Smooth muscle cell (in vitro differentiated cells): ENCODE data around the gene OVCH1. TPM values are rescaled to one million over a fixed set of nuclear protein-coding genes. Genes with fewer than 3 reads are reported as not detected.

ENCODE experiments used
- DNase-seq: peaks from one replicate; lab custom pipeline; 2025; ENCODE audit not compliant: unreplicated experiment; lab: John Stamatoyannopoulos, UW
- H2AFZ ChIP-seq: fragments of 200-600 bp; sonication (generic); 2 replicates; pipeline ENCODE4 v1.6.0; 2016; ENCODE audit warnings: antibody characterized with exemption, low read depth, mild to moderate bottlenecking
- H3F3A ChIP-seq: fragments of 200-600 bp; sonication (generic); 2 replicates; pipeline ENCODE4 v1.6.0; 2017; ENCODE audit warnings: antibody characterized with exemption, low read depth
- H3K27ac ChIP-seq: fragments of 200-600 bp; sonication (generic); 2 replicates; pipeline ENCODE4 v1.5.1; 2016; ENCODE audit warnings: low read depth, mild to moderate bottlenecking
- H3K27me3 ChIP-seq: fragments of 200-600 bp; sonication (generic); 2 replicates; pipeline ENCODE4 v1.6.1; 2016; ENCODE audit warnings: low read depth, mild to moderate bottlenecking
- H3K36me3 ChIP-seq: fragments of 200-600 bp; sonication (generic); 2 replicates; pipeline ENCODE4 v1.5.1; 2016; ENCODE audit warnings: low read depth
- H3K4me1 ChIP-seq: fragments of 200-600 bp; sonication (generic); 2 replicates; pipeline ENCODE4 v1.5.1; 2016; ENCODE audit warnings: low read depth
- H3K4me2 ChIP-seq: fragments of 200-600 bp; sonication (generic); 2 replicates; pipeline ENCODE4 v1.6.0; 2016; ENCODE audit warnings: mild to moderate bottlenecking
- H3K4me3 ChIP-seq: fragments of 200-600 bp; sonication (generic); 2 replicates; pipeline ENCODE4 v1.5.1; 2016; ENCODE audit warnings: mild to moderate bottlenecking
- H3K79me2 ChIP-seq: fragments of 200-600 bp; sonication (generic); 2 replicates; pipeline ENCODE4 v1.6.0; 2016; ENCODE audit warnings: low read depth, mild to moderate bottlenecking
- H3K9ac ChIP-seq: fragments of 200-600 bp; sonication (generic); 2 replicates; pipeline ENCODE4 v1.6.0; 2016; ENCODE audit warnings: low read depth
- H3K9me3 ChIP-seq: fragments of 200-600 bp; sonication (generic); replicated peaks from 2 replicates; pipeline ENCODE4 v1.5.1; 2016; ENCODE audit warnings: low read depth
- H4K20me1 ChIP-seq: fragments of 200-600 bp; sonication (generic); 2 replicates; pipeline ENCODE4 v1.6.0; 2016; ENCODE audit warnings: low read depth
- CTCF ChIP-seq: fragments of 200-600 bp; sonication (generic); IDR thresholded peaks from 2 replicates; pipeline ENCODE4 v1.5.1; 2017; ENCODE audit warnings: borderline replicate concordance, mild to moderate bottlenecking, antibody characterized with exemption; ENCODE audit not compliant: insufficient read depth, poor library complexity, severe bottlenecking
- WGBS: methylation state at CpG from one replicate; pipeline ENCODE4 v1.1.7; 2016; ENCODE audit warnings: low lambda C conversion rate; 5-methylcytosine and 5-hydroxymethylcytosine counted together
- polyA plus RNA-seq: library from polyadenylated mRNA; unstranded; fragments of >200 nt; fragmentation: Nextera tagmentation; extraction: Ambion mirVana; gene quantifications from 2 replicates; pipeline ENCODE4 v1.2.1, GENCODE V29; 2016
- total RNA-seq: library from RNA; depleted of rRNA; stranded (reverse); fragments of >200 nt; gene quantifications from 2 replicates; pipeline ENCODE4 v1.2.3, GENCODE V29; 2014

The OVCH1 gene
- total and polyA plus RNA-seq, 2 experiments from 2014 or later, result not detected

- WGBS, result 73% methylated on average over 3 of the region's 3 CpGs
- H4K20me1 ChIP-seq, result no peaks in the 10 kb centered on the region
These were observed 66.0 kb downstream of the OVCH1 start for GRCh38 chr12:29431513-29431912.

GRCh38 chr12:29430716-29431044 lies 66.8 kb downstream of the OVCH1 start:
- no peak overlapping the region for H2AFZ ChIP-seq
- no peak for TF ChIP-seq CTCF
- no peak overlapping the region for H3K4me2 ChIP-seq
- no peak for DNase-seq
- H3K9me3 ChIP-seq, result no peaks in the 10 kb centered on the region
- no peak overlapping the region for H3K9ac ChIP-seq
- WGBS, result 91% methylated on average over 2 of the region's 2 CpGs
- H4K20me1 ChIP-seq, result no peaks in the 10 kb centered on the region
- no peak overlapping the region for H3K4me3 ChIP-seq
- no peaks in the 10 kb centered on the region for H3K36me3 ChIP-seq
- no peaks in the 10 kb centered on the region for H3K27me3 ChIP-seq
- no peaks in the 10 kb centered on the region for H3F3A ChIP-seq
- H3K27ac ChIP-seq, result no peak overlapping the region
- no peaks in the 10 kb centered on the region for H3K4me1 ChIP-seq
- H3K79me2 ChIP-seq, result no peaks in the 10 kb centered on the region

More at GRCh38 chr12:29431513-29431912, 66.0 kb downstream of the OVCH1 start:
- TF ChIP-seq CTCF, result no peak
- no peak overlapping the region for H3K4me2 ChIP-seq
- no peaks in the 10 kb centered on the region for H3K4me1 ChIP-seq
- no peaks in the 10 kb centered on the region for H3K36me3 ChIP-seq
- no peaks in the 10 kb centered on the region for H3K27me3 ChIP-seq
- H3K4me3 ChIP-seq, result no peak overlapping the region
- H3K79me2 ChIP-seq, result no peaks in the 10 kb centered on the region
- no peaks in the 10 kb centered on the region for H3K9me3 ChIP-seq
- no peak overlapping the region for H2AFZ ChIP-seq
- no peak overlapping the region for H3K9ac ChIP-seq
- DNase-seq, result no peak
- no peaks in the 10 kb centered on the region for H3F3A ChIP-seq
- H3K27ac ChIP-seq, result no peak overlapping the region

- WGBS, result 92% methylated on average over 3 of the region's 3 CpGs
These were observed 67.3 kb downstream of the OVCH1 start for GRCh38 chr12:29429999-29430715.

More at GRCh38 chr12:29429999-29430715, 67.3 kb downstream of the OVCH1 start:
- H3K36me3 ChIP-seq, result no peaks in the 10 kb centered on the region
- no peak overlapping the region for H3K27ac ChIP-seq
- H3K9me3 ChIP-seq, result no peaks in the 10 kb centered on the region
- DNase-seq, result no peak
- H3K27me3 ChIP-seq, result no peaks in the 10 kb centered on the region
- H3K79me2 ChIP-seq, result no peaks in the 10 kb centered on the region
- H3F3A ChIP-seq, result no peaks in the 10 kb centered on the region
- no peaks in the 10 kb centered on the region for H3K4me1 ChIP-seq
- no peak for TF ChIP-seq CTCF
- H3K4me3 ChIP-seq, result no peak overlapping the region
- H3K4me2 ChIP-seq, result no peak overlapping the region
- no peak overlapping the region for H2AFZ ChIP-seq
- H4K20me1 ChIP-seq, result no peaks in the 10 kb centered on the region
- no peak overlapping the region for H3K9ac ChIP-seq
